GM23338 (cell line): ENCODE measurements around the gene ZGPAT. TPM values are rescaled to one million over a fixed set of nuclear protein-coding genes. Genes with fewer than 3 reads are reported as not detected.

Experiments used
- ATAC-seq: fragments of 200-7000 bp; cut with Tn5 transposase; 3 replicates; pipeline ENCODE4 v1.9.1; 2020
- DNase-seq: peaks from one replicate; pipeline ENCODE4 v3.0.0-alpha.2; 2015; ENCODE audit warnings: low spot score
- H2AFZ ChIP-seq: fragments of 200-600 bp; sonication (generic); 2 replicates; pipeline ENCODE4 v1.8.0; 2016; ENCODE audit warnings: antibody characterized with exemption, mild to moderate bottlenecking, moderate library complexity
- H3F3A ChIP-seq: fragments of 200-600 bp; sonication (generic); replicated peaks from 2 replicates; pipeline ENCODE4 v1.8.0; 2017; ENCODE audit warnings: antibody characterized with exemption, mixed run types, low read depth
- H3K27ac ChIP-seq: fragments of 200-600 bp; sonication (generic); 2 replicates; pipeline ENCODE4 v1.6.1; 2016; ENCODE audit warnings: low read depth
- H3K27me3 ChIP-seq: fragments of 200-600 bp; sonication (generic); 2 replicates; pipeline ENCODE4 v1.8.0; 2016; ENCODE audit warnings: mild to moderate bottlenecking, mixed run types, moderate library complexity; ENCODE audit not compliant: insufficient read depth
- H3K36me3 ChIP-seq: fragments of 200-600 bp; sonication (generic); 2 replicates; pipeline ENCODE4 v1.8.0; 2016; ENCODE audit warnings: mild to moderate bottlenecking; ENCODE audit not compliant: insufficient read depth
- H3K4me1 ChIP-seq: fragments of 200-600 bp; sonication (generic); 2 replicates; pipeline ENCODE4 v1.8.0; 2016; ENCODE audit warnings: mild to moderate bottlenecking, moderate library complexity; ENCODE audit not compliant: insufficient read depth
- H3K4me2 ChIP-seq: fragments of 200-600 bp; sonication (generic); 2 replicates; pipeline ENCODE4 v1.7.1; 2017; ENCODE audit warnings: mixed run types
- H3K4me3 ChIP-seq: fragments of 200-600 bp; sonication (generic); 2 replicates; pipeline ENCODE4 v1.6.1; 2016; ENCODE audit warnings: mixed run types
- H3K79me2 ChIP-seq: fragments of 200-600 bp; sonication (generic); replicated peaks from 2 replicates; pipeline ENCODE4 v1.8.0; 2017; ENCODE audit warnings: mild to moderate bottlenecking; ENCODE audit not compliant: insufficient read depth
- H3K9me2 ChIP-seq: fragments of 200-600 bp; sonication (generic); 2 replicates; pipeline ENCODE4 v1.8.0; 2017; ENCODE audit not compliant: insufficient read depth
- H4K20me1 ChIP-seq: fragments of 200-600 bp; sonication (generic); replicated peaks from 2 replicates; pipeline ENCODE4 v1.8.0; 2017; ENCODE audit warnings: mild to moderate bottlenecking; ENCODE audit not compliant: insufficient read depth
- H3K27ac Mint-ChIP-seq: 2 replicates; pipeline ENCODE4 v1.8.0; 2020; ENCODE audit warnings: inconsistent platforms, mild to moderate bottlenecking, moderate library complexity, mixed read lengths
- H3K27me3 Mint-ChIP-seq: 3 replicates; pipeline ENCODE4 v1.8.0; 2022; ENCODE audit warnings: low read depth, mild to moderate bottlenecking, moderate library complexity, mixed read lengths, inconsistent platforms; ENCODE audit not compliant: insufficient read depth, poor library complexity
- H3K36me3 Mint-ChIP-seq: 3 replicates; pipeline ENCODE4 v1.8.0; 2021; ENCODE audit warnings: low read depth, mild to moderate bottlenecking, inconsistent platforms, moderate library complexity, mixed read lengths
- H3K4me1 Mint-ChIP-seq: 3 replicates; pipeline ENCODE4 v1.8.0; 2020; ENCODE audit warnings: mild to moderate bottlenecking, inconsistent platforms, mixed read lengths
- H3K4me3 Mint-ChIP-seq: 3 replicates; pipeline ENCODE4 v1.8.0; 2021; ENCODE audit warnings: moderate library complexity, mild to moderate bottlenecking, inconsistent platforms, mixed read lengths
- H3K9me3 Mint-ChIP-seq: 3 replicates; pipeline ENCODE4 v1.8.0; 2020; ENCODE audit warnings: moderate library complexity, mild to moderate bottlenecking, inconsistent platforms, mixed read lengths
- CREB1 ChIP-seq: fragments of 250-450 bp; sonication (Bioruptor Pico); IDR thresholded peaks from 2 replicates; pipeline ENCODE4 v1.5.0; 2020; ENCODE audit warnings: low read depth, mild to moderate bottlenecking, moderate library complexity
- ETS1 ChIP-seq: IDR thresholded peaks from 2 replicates; pipeline ENCODE4 v1.6.1; 2016; ENCODE audit warnings: antibody characterized with exemption
- EZH2 ChIP-seq: fragments of 200-600 bp; sonication (generic); IDR thresholded peaks from one replicate; pipeline ENCODE4 v1.8.0; 2017; ENCODE audit warnings: antibody characterized with exemption, mild to moderate bottlenecking, low read depth; ENCODE audit not compliant: unreplicated experiment
- JUNB ChIP-seq: IDR thresholded peaks from one replicate; pipeline ENCODE4 v1.6.1; 2016; ENCODE audit warnings: antibody characterized with exemption; ENCODE audit not compliant: unreplicated experiment
- NANOG ChIP-seq: IDR thresholded peaks from 2 replicates; pipeline ENCODE4 v1.6.1; 2016; ENCODE audit warnings: antibody characterized with exemption, borderline replicate concordance
- POLR2AphosphoS5 ChIP-seq: IDR thresholded peaks from 2 replicates; pipeline ENCODE4 v1.6.1; 2016; ENCODE audit warnings: antibody characterized with exemption, low read depth
- ZNF114 ChIP-seq: fragments of 250-450 bp; sonication (Bioruptor Pico); IDR thresholded peaks from 2 replicates; pipeline ENCODE4 v1.5.0; 2020; ENCODE audit warnings: mild to moderate bottlenecking, moderate library complexity
- ZNF331 ChIP-seq: fragments of 250-450 bp; sonication (Bioruptor Pico); IDR thresholded peaks from 2 replicates; pipeline ENCODE4 v1.5.0; 2020; ENCODE audit warnings: low read depth, mild to moderate bottlenecking, moderate library complexity
- ZNF462 ChIP-seq: fragments of 250-450 bp; sonication (Bioruptor Pico); IDR thresholded peaks from 2 replicates; pipeline ENCODE4 v1.5.0; 2020; ENCODE audit warnings: mild to moderate bottlenecking, moderate library complexity
- polyA plus RNA-seq: library from polyadenylated mRNA; unstranded; fragments of >200 nt; fragmentation: Nextera tagmentation; extraction: Ambion mirVana; gene quantifications from 2 replicates; pipeline ENCODE4 v1.2.1, GENCODE V29; 2016
- total RNA-seq: library from RNA; depleted of rRNA; stranded (reverse); fragments of >200 nt; shearing (Covaris generic); gene quantifications from 2 replicates; pipeline ENCODE4 v1.2.3, GENCODE V29; 2014
- TF ChIP-seq, protein P1 (sequence below): IDR thresholded peaks from one replicate; pipeline ENCODE4 v1.6.1; 2018; ENCODE audit warnings: antibody characterized with exemption; ENCODE audit not compliant: unreplicated experiment

Gene ZGPAT
- total and polyA plus RNA-seq, 2 experiments from 2014 or later, result 25.0 to 39.2 TPM

- TF ChIP-seq, protein P1, sequence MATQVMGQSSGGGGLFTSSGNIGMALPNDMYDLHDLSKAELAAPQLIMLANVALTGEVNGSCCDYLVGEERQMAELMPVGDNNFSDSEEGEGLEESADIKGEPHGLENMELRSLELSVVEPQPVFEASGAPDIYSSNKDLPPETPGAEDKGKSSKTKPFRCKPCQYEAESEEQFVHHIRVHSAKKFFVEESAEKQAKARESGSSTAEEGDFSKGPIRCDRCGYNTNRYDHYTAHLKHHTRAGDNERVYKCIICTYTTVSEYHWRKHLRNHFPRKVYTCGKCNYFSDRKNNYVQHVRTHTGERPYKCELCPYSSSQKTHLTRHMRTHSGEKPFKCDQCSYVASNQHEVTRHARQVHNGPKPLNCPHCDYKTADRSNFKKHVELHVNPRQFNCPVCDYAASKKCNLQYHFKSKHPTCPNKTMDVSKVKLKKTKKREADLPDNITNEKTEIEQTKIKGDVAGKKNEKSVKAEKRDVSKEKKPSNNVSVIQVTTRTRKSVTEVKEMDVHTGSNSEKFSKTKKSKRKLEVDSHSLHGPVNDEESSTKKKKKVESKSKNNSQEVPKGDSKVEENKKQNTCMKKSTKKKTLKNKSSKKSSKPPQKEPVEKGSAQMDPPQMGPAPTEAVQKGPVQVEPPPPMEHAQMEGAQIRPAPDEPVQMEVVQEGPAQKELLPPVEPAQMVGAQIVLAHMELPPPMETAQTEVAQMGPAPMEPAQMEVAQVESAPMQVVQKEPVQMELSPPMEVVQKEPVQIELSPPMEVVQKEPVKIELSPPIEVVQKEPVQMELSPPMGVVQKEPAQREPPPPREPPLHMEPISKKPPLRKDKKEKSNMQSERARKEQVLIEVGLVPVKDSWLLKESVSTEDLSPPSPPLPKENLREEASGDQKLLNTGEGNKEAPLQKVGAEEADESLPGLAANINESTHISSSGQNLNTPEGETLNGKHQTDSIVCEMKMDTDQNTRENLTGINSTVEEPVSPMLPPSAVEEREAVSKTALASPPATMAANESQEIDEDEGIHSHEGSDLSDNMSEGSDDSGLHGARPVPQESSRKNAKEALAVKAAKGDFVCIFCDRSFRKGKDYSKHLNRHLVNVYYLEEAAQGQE, result no peak
- TF ChIP-seq ETS1, result no peak
These were observed 26.2 kb upstream of the ZGPAT start (continued) for GRCh38 chr20:63681609-63682142.

GRCh38 chr20:63682384-63683139 is 25.3 kb upstream of the ZGPAT start:
- Histone ChIP-seq H3K4me1 (no peaks in the 10 kb centered on the region), H3K4me2 (no peak overlapping the region), H3K4me3 (no peak overlapping the region), H4K20me1 (no peaks in the 10 kb centered on the region), H3K27ac (no peak overlapping the region), H3F3A (no peaks in the 10 kb centered on the region), H3K36me3 (no peaks in the 10 kb centered on the region), H3K9me2 (no peaks in the 10 kb centered on the region), H3K27me3 (no peaks in the 10 kb centered on the region), H3K79me2 (no peaks in the 10 kb centered on the region), H2AFZ (no peak overlapping the region)
- peaks cover 6% of the 10 kb centered on the region; the same call in 2 of the 3 replicates for H3K36me3 Mint-ChIP-seq
- ATAC-seq (no peak), DNase-seq (no peak)
- no peak overlapping the region for H3K4me3 Mint-ChIP-seq
- no peaks in the 10 kb centered on the region for H3K9me3 Mint-ChIP-seq
- H3K27me3 Mint-ChIP-seq, result peaks cover 7% of the 10 kb centered on the region
- no peaks in the 10 kb centered on the region for H3K4me1 Mint-ChIP-seq
- peak overlapping the region; percentile 84 for H3K27ac Mint-ChIP-seq
- TF ChIP-seq POLR2AphosphoS5 (no peak), CREB1 (no peak), ZNF114 (CRISPR knock-in tag) (no peak), EZH2 (no peak), ZNF331 (CRISPR knock-in tag) (no peak), ZNF462 (CRISPR knock-in tag) (no peak), NANOG (no peak), ETS1 (no peak), JUNB (no peak)
